HK-2 (cell line): ENCODE data around the gene SFMBT2.

Source experiments
- DNase-seq: peaks from one replicate; pipeline ENCODE4 v3.0.0-alpha.2; 2018; ENCODE audit not compliant: unreplicated experiment

Gene SFMBT2

DNA sequence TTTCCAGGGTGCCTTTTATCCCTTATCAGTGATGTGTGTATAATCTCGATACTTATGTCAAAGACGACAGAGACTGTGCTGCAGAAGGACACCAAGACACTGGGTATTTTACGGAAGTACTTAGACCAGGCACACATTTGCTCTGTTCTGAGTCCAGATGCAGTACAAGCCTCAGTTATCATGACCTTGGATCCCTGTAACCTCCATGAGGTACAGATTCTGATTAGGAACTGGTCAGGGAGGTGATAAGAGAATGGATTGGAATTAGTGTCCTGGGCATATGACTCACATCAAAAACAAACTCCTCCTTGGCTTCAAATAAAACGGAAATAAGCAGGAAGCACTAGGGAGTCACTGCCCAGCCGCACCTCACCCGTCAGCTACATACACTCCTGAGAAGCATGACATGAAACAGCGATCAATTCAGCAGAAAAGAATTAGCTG is 146.5 kb downstream of the SFMBT2 start:
- no peak for DNase-seq

DNA sequence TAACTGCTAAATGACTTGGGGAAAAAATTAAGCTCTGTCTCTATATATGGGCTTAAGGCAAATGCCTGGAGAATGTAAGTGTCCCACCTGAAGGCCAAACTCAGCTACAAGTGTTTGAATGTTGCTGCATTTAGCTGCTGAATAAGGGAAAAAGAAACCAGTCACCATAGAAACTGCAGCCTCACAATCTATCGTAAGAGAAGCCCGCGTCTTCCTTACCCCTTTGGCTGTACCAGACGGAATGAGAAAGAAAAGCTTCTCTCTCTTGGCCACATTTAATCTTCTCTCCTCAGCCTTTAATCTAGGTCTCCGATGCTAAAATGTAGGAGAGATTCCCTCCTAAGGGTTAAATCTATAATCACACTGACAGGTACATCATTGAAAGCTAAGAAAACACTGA is 147.2 kb downstream of the SFMBT2 start:
- no peak for DNase-seq

DNA sequence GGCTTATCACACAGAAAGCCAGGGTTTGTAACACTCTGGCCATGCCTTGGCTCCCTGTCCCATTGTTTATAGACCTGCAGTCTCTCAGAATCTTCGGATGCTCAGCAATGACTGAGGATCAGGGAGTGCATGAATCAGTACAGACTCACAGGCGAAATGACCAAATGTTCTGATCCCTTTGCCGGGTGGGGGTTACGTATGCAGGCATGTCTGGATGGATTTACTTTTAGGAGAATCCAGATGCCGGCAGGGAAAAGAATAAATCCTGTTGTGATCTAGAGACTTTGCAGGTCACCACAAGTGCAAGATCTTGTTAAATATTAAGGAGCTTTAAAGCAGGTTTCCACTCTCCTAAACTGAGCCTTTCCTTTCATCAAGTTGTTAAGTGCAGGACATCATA is 149.5 kb downstream of the SFMBT2 start:
- no peak for DNase-seq

DNA sequence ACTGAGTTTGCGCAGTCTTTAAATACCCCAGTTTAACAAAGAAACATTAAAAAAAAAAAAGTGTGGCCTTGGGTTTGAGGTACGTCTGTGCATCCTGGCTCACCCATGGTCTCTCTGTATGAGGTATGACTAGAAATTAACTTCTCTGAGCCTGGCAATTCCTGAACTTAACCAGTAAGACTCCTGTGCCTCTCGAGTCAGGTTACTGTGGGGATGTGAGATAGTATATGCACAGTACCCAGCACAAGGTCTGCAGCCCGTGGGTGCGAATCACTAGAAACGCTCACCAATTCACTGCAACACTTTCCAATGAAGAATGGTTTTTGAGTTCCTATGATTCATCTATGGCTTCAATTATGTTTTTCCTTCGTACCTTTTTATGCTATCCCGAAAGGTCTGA is 149.9 kb downstream of the SFMBT2 start:
- DNase-seq, result no peak

DNA sequence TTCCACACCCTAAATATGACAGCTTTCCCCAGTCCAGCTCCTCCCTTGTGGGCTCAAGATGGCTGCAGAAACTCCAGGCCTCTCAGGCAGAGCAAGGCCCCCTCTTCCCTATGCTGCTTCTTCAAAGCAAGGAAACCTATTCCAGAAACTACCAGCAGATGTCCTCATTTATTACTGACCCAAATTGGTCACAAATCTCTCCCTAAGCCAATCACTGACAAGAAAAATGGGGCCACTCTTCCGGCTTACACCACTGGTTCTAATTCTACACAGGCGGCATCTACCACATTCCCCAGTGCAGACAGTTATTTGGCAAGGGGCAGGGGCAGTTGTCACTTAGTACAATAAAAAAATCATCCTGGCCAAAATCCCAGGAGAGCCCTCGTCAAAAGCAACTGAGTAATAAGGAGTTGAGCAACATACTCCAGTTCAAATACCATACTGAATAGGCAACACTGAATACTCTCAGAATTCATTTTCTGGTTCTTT is 150.4 kb downstream of the SFMBT2 start:
- DNase-seq, result no peak

DNA sequence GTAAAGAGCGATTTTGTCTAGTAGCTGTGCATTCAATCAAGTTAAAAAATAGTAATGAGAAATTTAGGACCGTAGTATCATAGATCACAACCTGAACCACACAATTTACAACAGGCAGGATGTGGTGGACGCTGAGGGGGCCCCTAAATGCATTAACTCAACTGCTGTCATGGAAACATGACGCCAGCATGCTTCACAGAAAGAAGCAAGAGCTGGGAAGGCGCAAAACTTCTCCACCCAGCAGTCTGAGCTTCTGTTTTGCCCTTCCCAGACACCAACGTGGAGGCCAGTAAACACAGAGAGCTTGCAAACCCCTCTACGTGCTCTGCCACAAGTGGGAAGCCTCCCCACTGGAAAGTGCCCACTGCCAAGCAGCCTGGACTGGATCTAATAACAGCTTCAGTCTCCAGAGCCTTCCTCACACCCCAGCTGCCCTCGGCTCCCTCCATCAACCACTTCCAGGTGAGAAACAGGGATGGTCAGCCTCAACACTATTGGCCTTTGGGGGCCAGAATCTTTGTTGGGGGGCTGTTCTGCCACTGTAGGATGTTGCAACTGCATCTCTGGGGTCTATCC is 151.8 kb downstream of the SFMBT2 start:
- no peak for DNase-seq

DNA sequence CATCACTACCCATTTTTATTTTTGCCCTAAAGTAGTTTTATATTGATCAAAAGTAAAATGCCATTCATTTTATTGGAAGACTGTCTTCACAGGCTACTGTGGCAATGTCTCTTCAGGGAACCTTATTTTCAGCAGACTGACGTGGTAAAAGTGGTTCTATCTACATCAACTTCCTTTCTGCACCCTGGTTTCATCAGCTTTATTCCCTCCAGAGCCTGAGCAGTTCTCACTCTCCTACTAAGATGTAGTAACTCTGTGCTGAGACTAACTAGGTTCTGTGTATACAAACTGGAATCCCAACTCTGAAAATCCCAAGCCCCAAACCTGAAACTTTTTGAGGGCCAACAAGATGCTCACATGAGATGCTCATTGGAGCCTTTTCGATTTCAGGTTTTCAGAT is 155.3 kb downstream of the SFMBT2 start:
- no peak for DNase-seq

DNA sequence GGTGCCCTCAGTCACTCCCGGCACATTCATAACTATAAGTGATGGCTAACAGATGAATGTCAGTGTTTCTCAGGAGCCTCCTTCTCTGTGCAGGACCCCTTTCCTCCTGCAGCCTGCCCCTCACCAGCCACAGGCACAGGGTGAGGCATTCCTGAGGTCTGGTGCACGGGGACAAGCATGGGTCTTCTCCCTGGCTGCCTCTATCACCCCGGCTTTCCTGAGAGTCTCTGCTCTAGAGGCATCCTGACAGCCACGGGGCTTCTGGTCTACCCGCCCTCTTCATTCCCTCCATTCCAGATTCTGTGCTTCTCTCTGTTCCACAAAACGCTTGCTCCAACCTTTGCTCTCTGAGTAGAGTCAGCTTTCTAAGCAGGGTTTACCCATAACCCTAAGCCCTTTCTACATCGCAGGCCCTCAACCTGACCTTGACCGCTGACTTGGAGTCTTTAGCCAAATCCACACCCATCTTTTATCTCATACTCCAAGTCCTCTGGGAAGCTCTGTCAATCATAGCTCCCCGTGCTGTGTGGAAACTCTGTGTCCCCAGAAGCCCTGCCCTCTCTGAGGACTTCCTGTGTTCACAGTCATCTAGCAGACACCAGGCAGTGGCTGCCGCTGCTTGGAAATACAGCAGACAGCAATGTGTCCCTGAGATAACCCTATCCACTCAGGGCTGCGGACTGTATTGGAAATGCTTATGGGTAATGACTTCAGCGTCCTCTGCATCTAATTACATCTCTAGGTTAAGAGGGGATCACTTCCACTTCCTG is 159.0 kb downstream of the SFMBT2 start:
- DNase-seq, result no peak

DNA sequence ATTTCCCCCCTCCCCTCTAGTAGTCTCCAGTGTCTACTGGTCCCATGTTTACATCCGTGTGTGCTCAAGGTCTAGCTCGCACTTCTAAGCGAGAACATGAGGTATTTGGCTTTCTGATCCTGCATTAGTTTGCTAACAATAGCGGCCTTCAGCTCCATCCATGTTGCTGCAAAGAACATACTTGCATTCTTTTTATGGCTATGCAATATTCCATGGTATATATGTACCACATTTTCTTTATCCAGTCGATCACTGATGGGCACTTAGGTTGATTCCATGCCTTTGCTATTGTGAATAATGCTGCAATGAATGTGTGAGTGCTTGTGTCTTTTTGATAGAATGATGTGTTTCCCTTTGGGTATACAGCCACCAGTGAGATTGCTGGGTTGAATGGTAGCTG is 160.6 kb downstream of the SFMBT2 start:
- DNase-seq, result no peak

DNA sequence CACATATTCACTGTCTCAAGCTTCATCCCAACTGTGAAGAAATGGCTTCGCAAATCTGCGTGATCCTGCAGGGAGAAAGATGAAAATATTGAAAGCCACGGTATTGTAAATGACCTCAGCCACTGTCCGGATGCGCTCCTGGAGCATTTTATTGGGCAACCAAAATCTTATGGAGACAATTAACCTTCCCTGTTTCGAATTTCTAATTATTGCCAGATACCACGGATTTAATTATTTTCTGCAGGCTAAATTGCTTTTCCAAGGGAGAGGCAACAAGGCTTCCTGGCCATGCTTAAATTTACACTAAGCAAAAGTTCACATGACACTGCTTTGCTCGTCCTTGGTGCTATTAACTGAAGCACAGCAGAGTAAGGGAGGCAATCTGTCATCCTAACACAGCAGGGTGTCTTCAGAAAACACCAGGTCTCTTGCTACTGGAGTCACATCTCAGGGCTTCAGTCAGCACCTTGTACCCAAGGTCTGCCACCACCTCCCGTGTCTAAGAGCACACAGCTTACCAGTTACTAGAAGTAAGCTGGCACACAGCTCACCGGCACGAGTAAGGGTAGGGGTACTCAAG is 162.2 kb downstream of the SFMBT2 start:
- DNase-seq, result no peak

DNA sequence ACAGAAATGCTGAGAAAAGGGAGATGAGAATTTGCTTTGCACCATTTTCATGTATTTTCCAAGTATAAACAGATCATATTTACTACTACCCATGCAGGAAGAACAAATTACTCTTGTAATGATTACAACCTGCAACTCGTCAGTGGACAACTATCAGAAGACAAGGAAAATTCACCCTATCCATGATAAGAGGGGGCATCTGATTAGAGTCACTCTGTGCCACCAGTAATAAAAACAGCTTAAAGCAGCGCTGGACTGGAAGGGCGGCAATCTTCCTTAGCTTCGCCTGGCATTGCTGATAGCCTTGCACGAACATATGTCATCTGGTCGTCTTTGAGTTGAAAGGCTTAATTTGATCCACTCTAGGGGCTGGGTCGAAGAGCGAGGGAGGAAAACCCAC is 162.7 kb downstream of the SFMBT2 start:
- no peak for DNase-seq

DNA sequence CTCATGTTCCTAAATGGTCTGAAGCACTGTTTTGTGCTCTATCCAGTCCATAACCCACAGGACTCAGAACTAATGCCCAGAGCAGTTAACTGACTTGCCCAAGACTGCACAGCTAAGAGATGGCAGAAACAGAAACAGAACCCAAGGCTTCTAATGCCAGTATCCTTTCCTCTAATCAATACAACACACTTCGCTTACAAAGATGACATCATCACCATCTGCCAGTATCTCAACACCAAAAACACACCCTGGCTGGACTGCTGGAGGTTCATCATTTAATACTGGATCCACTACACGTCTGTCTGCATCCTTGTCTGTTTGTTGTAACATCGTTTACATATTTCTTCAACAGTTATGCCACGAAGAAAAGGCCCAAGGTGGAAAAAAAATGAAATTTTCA is 165.3 kb downstream of the SFMBT2 start:
- DNase-seq, result no peak

DNA sequence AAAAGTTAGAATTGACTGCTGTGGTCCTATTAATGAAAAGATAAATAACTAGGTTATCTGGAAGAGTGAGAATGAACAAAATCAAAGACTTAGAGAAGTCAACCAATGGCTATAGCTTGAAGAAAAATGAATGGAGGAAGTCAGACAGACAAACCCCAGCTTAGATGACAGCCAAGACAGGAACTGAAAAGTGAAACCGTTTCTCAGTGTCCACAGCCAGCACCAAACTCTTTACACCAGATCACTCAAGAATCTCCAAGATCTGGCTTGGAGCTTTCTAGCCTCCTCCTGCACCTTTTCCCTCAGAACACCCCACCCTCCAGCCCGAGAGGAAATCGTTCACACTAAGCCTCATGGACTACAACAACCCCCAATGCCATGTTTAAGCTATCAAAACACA is 167.0 kb downstream of the SFMBT2 start:
- DNase-seq, result no peak

DNA sequence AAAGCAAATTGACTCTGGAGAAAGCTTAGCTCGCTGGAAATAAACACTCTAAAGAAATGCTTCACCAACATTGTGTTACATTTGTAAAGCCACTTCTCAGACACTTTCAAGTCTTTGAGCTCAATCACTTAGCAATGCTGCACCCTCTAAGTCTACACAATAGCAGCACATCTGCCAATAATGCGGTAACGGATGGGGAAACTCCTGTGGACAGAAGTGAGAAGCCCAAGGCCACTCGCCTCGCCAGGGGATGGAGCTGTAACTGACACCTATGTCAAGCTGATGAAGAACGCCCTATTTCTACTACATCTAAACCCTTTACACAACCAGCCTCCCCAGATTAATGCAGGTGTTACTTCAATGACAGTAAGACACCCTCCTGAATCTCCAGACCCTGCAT is 167.7 kb downstream of the SFMBT2 start:
- no peak for DNase-seq

DNA sequence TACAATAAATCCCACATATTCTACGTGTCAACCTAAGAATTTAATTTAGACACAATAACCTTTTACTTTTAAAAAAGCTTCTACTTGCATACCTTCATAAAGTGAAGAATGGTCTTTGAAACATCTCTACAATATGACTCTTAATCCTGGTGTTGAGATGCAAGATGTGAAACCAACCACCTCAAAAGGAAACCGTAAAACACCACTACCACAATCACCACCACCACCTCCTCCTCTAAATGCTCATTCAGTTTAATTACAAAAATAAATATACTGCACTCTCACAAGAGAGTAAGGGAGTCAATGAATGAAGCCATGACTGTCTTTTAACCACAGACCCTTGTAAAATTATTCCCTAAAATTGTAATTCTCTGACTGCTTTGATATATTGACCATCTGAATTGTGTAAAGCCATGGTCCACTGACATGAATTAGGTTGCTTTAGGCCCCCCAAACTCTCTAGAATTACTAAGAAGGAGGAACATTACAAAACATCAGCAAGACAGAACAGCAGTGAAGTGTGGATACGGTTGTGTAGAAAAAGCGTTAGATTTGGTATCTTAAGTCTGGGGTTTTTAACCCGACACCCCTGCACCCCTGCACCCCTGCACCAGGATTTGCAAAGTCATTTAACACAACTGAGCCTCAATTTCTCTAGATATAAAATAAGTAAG is 171.4 kb downstream of the SFMBT2 start:
- no peak for DNase-seq

DNA sequence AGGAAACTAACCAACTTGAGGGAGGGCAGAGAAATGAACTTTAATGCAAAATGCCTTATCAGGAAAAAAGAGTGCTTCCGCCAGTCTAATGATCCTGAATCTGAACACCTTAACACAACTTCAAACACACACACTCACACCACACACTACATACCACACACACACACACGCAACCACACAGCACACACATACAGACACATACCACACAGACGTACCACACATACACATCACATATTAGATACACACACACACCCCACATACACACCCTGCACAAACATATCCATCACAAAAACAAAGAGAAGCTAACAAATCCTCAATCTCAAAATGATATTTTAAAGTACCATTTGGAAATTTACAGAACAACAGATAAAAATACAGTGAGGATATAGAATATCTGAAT is 175.5 kb downstream of the SFMBT2 start:
- no peak for DNase-seq

DNA sequence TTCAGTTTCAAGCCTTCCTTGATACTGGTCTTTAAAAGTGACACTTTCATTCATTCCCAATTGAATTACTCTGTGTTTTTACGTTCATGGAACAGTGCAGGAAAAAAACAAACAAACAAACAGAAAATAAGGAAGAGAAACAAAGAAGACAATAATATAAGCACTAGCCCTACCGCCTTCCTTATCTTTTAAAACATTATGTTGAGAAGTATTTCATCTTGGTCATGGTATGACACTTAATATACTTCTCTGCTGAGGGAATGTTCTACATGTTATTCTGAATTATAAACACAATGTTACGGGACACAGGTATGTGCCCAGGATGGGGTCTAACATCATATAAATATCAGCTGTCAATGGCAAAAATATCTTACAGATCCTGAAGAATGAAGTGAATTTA is 176.7 kb downstream of the SFMBT2 start:
- DNase-seq, result no peak

DNA sequence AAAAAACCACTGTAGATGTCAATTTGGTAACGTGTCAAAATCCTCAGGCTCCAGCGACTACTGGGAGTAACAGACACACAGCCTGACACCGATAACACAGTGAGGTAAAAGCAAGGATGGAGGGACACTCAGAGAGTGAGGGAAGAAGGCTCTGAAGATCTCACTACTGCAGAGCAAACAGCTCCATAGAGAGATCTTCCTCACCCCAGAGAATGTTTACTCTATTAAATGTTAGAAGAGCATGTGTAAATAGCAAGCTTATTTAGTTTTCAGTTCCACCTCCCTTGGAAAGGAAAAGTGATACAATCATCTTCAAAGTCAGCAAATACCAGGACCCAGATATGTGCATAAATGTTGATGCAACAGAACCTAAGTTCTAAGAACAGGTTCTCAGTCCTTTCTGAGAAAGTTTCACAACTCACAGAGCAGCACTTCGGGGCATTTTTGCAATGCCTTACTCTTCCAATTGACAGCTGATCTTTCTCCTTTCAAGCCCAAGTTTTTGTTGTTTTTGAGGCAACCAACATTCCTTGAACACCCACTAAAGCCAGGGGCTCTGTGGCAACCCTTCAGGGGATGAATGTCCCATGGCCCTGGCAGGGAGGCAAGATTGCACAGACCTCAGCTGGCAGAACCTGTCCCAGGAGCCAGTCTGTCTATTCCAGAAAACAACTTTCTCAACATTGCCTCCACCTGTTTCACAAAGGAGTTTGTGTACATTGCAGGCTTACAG is 177.4 kb downstream of the SFMBT2 start:
- DNase-seq, result no peak

DNA sequence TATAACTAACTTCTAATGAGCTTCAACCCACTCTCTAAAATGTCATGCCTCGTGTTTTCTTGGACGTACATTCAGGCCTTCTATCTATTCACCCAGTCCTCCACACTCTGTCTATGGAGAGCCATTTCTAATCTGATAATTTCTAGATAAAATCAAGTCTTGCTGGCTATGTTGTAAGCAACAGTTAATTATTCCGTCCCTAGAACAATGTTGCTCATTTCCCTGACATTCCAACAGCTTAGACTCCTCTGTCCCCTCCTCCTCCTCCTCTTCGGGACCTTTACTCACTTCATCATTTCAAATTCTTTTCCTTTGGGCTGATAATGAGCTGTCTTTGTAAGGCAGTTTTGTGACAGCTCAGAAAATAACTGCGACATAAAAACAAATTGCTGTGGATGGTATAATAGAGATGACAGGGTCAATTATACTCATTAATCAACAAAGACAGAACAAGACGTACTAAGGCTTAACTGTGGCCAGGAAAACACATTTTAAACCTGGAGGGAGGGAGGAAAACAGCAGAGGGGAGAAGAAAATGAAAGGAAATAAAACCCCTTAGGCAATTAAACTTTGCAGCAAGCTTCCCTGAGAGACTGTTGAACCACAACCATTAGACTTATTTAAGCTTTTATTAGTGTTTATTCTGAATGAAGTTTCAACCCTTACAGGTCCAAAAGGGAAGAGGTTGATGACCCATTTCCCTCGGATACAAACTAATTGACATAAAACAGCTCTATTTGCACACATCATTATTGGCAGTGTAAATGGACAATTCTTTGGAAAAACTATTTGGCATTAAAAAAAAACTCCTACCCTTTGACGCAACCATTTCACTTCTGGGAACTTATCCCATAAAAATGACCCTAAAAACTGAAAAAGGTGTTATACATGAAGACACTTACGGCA is 179.1 kb downstream of the SFMBT2 start:
- no peak for DNase-seq

DNA sequence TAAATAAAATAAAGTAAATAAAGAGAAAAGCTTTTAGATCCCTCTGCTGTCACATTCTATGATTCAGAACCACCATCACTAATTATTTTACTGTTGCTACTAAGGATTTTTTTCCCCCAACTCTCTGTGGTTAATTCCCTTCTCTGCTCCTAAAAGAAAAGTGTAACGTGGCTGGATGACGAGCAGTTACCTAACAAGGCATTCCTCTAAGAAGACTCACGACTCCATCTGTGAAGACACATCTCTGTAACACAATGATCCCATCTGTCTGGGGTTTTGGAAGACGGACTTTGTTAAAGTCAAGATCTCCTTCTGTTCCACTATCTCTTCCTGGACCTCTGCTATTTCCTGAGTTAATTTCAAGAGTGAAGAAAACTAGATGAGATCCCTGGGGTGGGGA is 179.9 kb downstream of the SFMBT2 start:
- DNase-seq, result no peak

DNA sequence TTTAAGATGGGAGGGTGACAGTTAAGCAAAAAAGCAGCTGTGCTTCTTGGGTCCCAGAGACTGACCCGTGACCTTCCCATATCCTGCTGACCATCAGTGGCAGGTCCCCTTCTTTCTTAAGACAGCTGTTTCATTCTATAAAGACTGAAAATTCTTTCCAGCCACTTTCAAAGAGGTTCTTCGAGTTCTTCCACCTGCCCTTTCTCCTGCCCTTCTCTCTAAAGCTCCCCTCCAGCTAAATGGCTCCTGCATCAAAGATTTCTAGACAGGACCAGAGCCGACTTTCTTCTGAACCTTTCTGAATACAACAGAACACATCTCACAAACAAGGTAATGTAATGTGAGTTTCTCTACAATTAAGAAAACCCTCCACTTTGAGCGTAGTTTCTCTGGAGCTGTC is 180.8 kb downstream of the SFMBT2 start:
- DNase-seq, result no peak
